PC-3 (cell line): ENCODE data around the gene TMC2. TPM values are rescaled to one million over a fixed set of nuclear protein-coding genes. Genes with fewer than 3 reads are reported as not detected.

Experiments
- ATAC-seq: fragments of 200-7000 bp; cut with Tn5 transposase; 2 replicates; pipeline ENCODE4 v1.9.1; 2020; ENCODE audit warnings: mild to moderate bottlenecking, moderate library complexity
- BruUV-seq: library from RNA; stranded (reverse); fragments of 400-500 nt; replicated peaks from 2 replicates; lab custom pipeline; 2021; lab: Mats Ljungman, UMichigan
- CTCF ChIA-PET: fragments of 300-600 bp; sonication (Branson Sonifier 250); formaldehyde crosslinking; loops from one replicate; lab custom pipeline; 2022; ENCODE audit warnings: antibody characterized with exemption; lab: Charles Lee
- POLR2A ChIA-PET: fragments of 300-600 bp; sonication (Branson Sonifier 250); formaldehyde crosslinking; loops from one replicate; lab custom pipeline; 2022; ENCODE audit warnings: antibody characterized with exemption; ENCODE audit not compliant: unreplicated experiment; lab: Charles Lee
- DNase-seq: peaks from one replicate; pipeline ENCODE4 v3.0.0-alpha.2; 2015
- H2AFZ ChIP-seq: fragments of 300-600 bp; sonication (generic); 2 replicates; pipeline ENCODE4 v1.6.0; 2016; ENCODE audit warnings: antibody characterized with exemption, low read length
- H3F3A ChIP-seq: fragments of 300-600 bp; sonication (generic); one replicate; pipeline ENCODE4 v1.6.0; 2017; ENCODE audit warnings: antibody characterized with exemption, low read length, control low read depth, mild to moderate bottlenecking; ENCODE audit not compliant: unreplicated experiment
- H3K27ac ChIP-seq: fragments of 300-600 bp; sonication (generic); 2 replicates; pipeline ENCODE4 v1.5.1; 2016; ENCODE audit warnings: mild to moderate bottlenecking, low read length
- H3K27me3 ChIP-seq: fragments of 300-600 bp; sonication (generic); 2 replicates; pipeline ENCODE4 v1.6.1; 2016; ENCODE audit warnings: low read length, mixed read lengths
- H3K36me3 ChIP-seq: fragments of 300-600 bp; sonication (generic); 2 replicates; pipeline ENCODE4 v1.6.1; 2016; ENCODE audit warnings: low read depth, mixed run types, low read length, mixed read lengths
- H3K4me1 ChIP-seq: fragments of 300-600 bp; sonication (generic); 2 replicates; pipeline ENCODE4 v1.5.1; 2016; ENCODE audit warnings: low read length; ENCODE audit not compliant: insufficient read depth
- H3K4me2 ChIP-seq: fragments of 300-600 bp; sonication (generic); 2 replicates; pipeline ENCODE4 v1.6.0; 2016; ENCODE audit warnings: low read length
- H3K4me3 ChIP-seq: fragments of 300-600 bp; sonication (generic); 2 replicates; pipeline ENCODE4 v1.5.1; 2016; ENCODE audit warnings: mild to moderate bottlenecking, low read length, mixed read lengths
- H3K79me2 ChIP-seq: fragments of 300-600 bp; sonication (generic); 2 replicates; pipeline ENCODE4 v1.6.1; 2017; ENCODE audit warnings: low read length, mixed read lengths
- H3K9ac ChIP-seq: fragments of 300-600 bp; sonication (generic); 2 replicates; pipeline ENCODE4 v1.6.0; 2016; ENCODE audit warnings: mild to moderate bottlenecking, low read length
- H3K9me2 ChIP-seq: fragments of 300-600 bp; sonication (generic); replicated peaks from 2 replicates; pipeline ENCODE4 v1.6.1; 2016; ENCODE audit warnings: mixed run types, low read length, mixed read lengths
- H3K9me3 ChIP-seq: fragments of 300-600 bp; sonication (generic); 2 replicates; pipeline ENCODE4 v1.6.1; 2016; ENCODE audit warnings: low read length, mixed read lengths
- H4K20me1 ChIP-seq: fragments of 300-600 bp; sonication (generic); 2 replicates; pipeline ENCODE4 v1.6.1; 2016; ENCODE audit warnings: low read length, mixed read lengths
- EZH2 ChIP-seq: fragments of 300-600 bp; sonication (generic); IDR thresholded peaks from one replicate; pipeline ENCODE4 v1.6.1; 2017; ENCODE audit warnings: antibody characterized with exemption, mild to moderate bottlenecking, low read length; ENCODE audit not compliant: unreplicated experiment
- EZH2phosphoT487 ChIP-seq: fragments of 300-600 bp; sonication (generic); IDR thresholded peaks from 2 replicates; pipeline ENCODE4 v1.6.1; 2018; ENCODE audit warnings: mild to moderate bottlenecking, antibody characterized with exemption, low read length, borderline replicate concordance
- intact Hi-C: fragments of 100-400 bp; cut with micrococcal nuclease; formaldehyde crosslinking; loops from 2 replicates; pipeline ENCODE4 v1.9.0; 2023
- total RNA-seq: library from RNA; depleted of rRNA; stranded (reverse); fragments of >200 nt; gene quantifications from 2 replicates; pipeline ENCODE4 v1.2.3, GENCODE V29; 2014
- TF ChIP-seq, protein P1 (sequence below): fragments of 300-600 bp; sonication (generic); conservative IDR thresholded peaks from 2 replicates; pipeline ENCODE4 v1.5.1; 2017; ENCODE audit warnings: antibody characterized with exemption, low read depth, mild to moderate bottlenecking, low read length

Gene TMC2
- total RNA-seq, 1 experiment from 2014 or later = not detected

DNA sequence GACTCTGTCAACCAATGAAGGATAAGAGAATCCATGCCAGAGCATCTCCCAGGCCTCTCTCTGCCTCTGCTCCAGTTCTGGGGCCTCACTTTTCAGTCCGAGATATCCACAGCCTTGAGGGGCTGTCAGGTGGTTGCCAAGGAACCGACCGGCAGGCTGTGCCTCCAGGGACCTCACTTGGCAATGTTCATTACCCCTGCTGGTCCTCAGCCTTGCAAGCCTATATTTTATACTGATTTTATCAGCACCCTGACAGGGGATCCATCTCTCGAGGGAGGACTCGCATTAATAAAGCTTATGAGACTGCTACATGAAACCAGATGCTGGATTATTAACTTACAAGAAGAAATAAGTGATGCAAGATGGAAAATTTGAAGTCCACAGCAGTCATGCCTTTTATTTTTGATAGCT, 39.9 kb downstream of the TMC2 start:
- ChIA-PET POLR2A (no interaction called here), CTCF (no interaction called here)
- no peak overlapping the region for H2AFZ ChIP-seq
- H3K79me2 ChIP-seq = no peaks in the 10 kb centered on the region
- H3K4me1 ChIP-seq = no peaks in the 10 kb centered on the region
- H3K27ac ChIP-seq = no peak overlapping the region
- no peak overlapping the region for H3K4me2 ChIP-seq
- H3K27me3 ChIP-seq = peaks cover 62% of the 10 kb centered on the region
- no TSS peak for BruUV-seq
- no peaks in the 10 kb centered on the region for H3K36me3 ChIP-seq
- H3K9ac ChIP-seq = no peak overlapping the region
- TF ChIP-seq, protein P1, sequence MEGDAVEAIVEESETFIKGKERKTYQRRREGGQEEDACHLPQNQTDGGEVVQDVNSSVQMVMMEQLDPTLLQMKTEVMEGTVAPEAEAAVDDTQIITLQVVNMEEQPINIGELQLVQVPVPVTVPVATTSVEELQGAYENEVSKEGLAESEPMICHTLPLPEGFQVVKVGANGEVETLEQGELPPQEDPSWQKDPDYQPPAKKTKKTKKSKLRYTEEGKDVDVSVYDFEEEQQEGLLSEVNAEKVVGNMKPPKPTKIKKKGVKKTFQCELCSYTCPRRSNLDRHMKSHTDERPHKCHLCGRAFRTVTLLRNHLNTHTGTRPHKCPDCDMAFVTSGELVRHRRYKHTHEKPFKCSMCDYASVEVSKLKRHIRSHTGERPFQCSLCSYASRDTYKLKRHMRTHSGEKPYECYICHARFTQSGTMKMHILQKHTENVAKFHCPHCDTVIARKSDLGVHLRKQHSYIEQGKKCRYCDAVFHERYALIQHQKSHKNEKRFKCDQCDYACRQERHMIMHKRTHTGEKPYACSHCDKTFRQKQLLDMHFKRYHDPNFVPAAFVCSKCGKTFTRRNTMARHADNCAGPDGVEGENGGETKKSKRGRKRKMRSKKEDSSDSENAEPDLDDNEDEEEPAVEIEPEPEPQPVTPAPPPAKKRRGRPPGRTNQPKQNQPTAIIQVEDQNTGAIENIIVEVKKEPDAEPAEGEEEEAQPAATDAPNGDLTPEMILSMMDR = no peak
- TF ChIP-seq EZH2phosphoT487 (no peak), EZH2 (no peak)
- no peaks in the 10 kb centered on the region for H4K20me1 ChIP-seq
- no peak for ATAC-seq
- intact Hi-C loops = no loop called here
- no peaks in the 10 kb centered on the region for H3K9me2 ChIP-seq
- no peak for DNase-seq
- H3K9me3 ChIP-seq = no peaks in the 10 kb centered on the region
- H3K4me3 ChIP-seq = no peak overlapping the region
- H3F3A ChIP-seq = no peaks in the 10 kb centered on the region

DNA sequence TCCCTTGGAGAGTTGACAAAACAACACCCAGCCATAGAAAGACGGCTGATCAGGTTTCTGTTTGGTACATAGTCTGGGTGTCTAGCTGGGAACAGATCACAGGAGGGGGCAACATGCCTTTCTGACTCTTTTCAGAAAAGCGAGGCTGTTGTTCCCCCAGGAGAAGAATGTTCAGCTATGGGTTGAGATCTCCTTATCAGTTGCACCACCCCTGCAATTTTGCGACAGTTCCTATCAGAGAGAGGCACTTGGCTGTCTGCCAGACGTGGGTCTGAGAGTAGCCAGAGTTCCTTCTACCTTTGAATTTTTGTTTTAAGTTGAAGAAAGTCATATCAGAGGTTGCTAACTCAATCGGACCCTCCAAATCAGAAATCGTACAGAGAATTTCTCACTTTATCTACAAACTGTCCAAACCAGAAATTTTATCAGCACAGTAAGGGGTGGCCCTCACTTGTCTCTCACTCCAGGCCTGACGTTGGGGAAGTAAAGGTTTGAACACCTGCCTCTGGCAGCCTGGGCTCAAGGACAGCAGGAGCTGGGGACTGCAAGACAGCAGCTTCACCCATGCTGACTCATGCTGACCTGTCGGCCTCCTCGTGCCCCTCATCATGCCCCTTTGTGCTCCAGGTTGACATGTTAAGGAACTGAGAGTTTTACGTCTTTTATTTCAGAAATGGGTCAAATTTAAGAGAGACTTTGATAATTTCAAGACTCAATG, 42.3 kb downstream of the TMC2 start:
- no peaks in the 10 kb centered on the region for H3F3A ChIP-seq
- H2AFZ ChIP-seq = no peak overlapping the region
- no peak overlapping the region for H3K4me2 ChIP-seq
- H3K4me1 ChIP-seq = no peaks in the 10 kb centered on the region
- H3K27me3 ChIP-seq = peaks cover 51% of the 10 kb centered on the region
- no peak overlapping the region for H3K4me3 ChIP-seq
- no peaks in the 10 kb centered on the region for H3K9me2 ChIP-seq
- no peaks in the 10 kb centered on the region for H3K36me3 ChIP-seq
- no peak for TF ChIP-seq EZH2phosphoT487
- TF ChIP-seq EZH2 = no peak
- TF ChIP-seq, protein P1 = no peak
- no peaks in the 10 kb centered on the region for H4K20me1 ChIP-seq
- no peaks in the 10 kb centered on the region for H3K79me2 ChIP-seq
- no peak for ATAC-seq
- no peak for DNase-seq
- intact Hi-C loops = no loop called here
- POLR2A ChIA-PET = no interaction called here
- H3K27ac ChIP-seq = no peak overlapping the region
- H3K9me3 ChIP-seq = no peaks in the 10 kb centered on the region
- no peak overlapping the region for H3K9ac ChIP-seq
- no TSS peak for BruUV-seq
- CTCF ChIA-PET = no interaction called here

DNA sequence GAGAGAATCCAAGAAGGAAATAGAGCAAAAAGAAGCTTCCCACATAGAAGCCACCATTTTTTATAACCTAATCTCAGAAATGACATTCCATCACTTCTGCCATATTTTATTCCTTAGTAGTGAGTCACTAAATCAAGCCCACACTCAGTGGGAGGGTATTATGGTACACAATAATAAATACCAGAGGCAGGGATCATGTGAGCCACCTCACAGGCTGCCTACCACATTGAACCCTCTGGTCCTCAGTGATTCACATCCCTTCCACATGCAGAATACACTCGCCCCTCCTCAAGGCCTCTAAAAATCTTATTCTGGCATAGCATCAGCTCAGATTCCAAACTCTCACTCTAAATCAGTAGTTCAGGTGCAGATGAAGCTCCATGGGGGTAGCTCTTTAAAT, 49.4 kb downstream of the TMC2 start:
- TF ChIP-seq, protein P1 = no peak
- TF ChIP-seq EZH2phosphoT487 (no peak), EZH2 (no peak)
- ChIA-PET CTCF (no interaction called here), POLR2A (no interaction called here)
- Histone ChIP-seq H3K36me3 (no peaks in the 10 kb centered on the region), H3K4me1 (peaks cover 7% of the 10 kb centered on the region; the same call in 1 of the 2 replicates), H3K9me2 (no peaks in the 10 kb centered on the region), H3K9ac (no peak overlapping the region), H3K79me2 (no peaks in the 10 kb centered on the region), H3K9me3 (no peaks in the 10 kb centered on the region), H3K27ac (no peak overlapping the region), H3K4me2 (no peak overlapping the region), H3K4me3 (no peak overlapping the region), H4K20me1 (no peaks in the 10 kb centered on the region), H3F3A (no peaks in the 10 kb centered on the region), H3K27me3 (peaks cover 10% of the 10 kb centered on the region; the same call in 1 of the 2 replicates), H2AFZ (no peak overlapping the region)
- no TSS peak for BruUV-seq
- DNase-seq (peak; percentile 69), ATAC-seq (peak; percentile 56)
- intact Hi-C loops = no loop called here
